Esophagus squamous epithelium (tissue), 5 donors: ENCODE measurements around the gene HNRNPAB. TPM values are rescaled to one million over a fixed set of nuclear protein-coding genes. Genes with fewer than 3 reads are reported as not detected.

Experiments
- DNase-seq: peaks from one replicate; lab custom pipeline; 2025; lab: John Stamatoyannopoulos, UW
- H3K27ac ChIP-seq, 4 donors: fragments of 200-600 bp; sonication (generic); one replicate each; pipeline ENCODE4 v1.5.1; 2016 to 2019; ENCODE audit warnings: mild to moderate bottlenecking in 1 of 4
- H3K27me3 ChIP-seq, 4 donors: fragments of 200-600 bp; sonication (generic); 1 replicate in 3 of 4; 2 replicates in 1 of 4; pipeline versions ENCODE4 v1.5.1 to v1.6.0; 2017 to 2021; ENCODE audit warnings: antibody characterized with exemption in 1 of 4
- H3K36me3 ChIP-seq, 3 donors: fragments of 200-600 bp; sonication (generic); one replicate each; pipeline ENCODE4 v1.5.1; 2016 to 2019
- H3K4me1 ChIP-seq, 3 donors: fragments of 200-600 bp; sonication (generic); one replicate each; pipeline ENCODE4 v1.5.1; 2017 to 2019
- H3K4me3 ChIP-seq, 4 donors: fragments of 200-600 bp; sonication (generic); 1 replicate in 3 of 4; 2 replicates in 1 of 4; pipeline ENCODE4 v1.5.1; 2016 to 2019; ENCODE audit warnings: mild to moderate bottlenecking in 2 of 4, moderate library complexity in 1 of 4
- H3K9me3 ChIP-seq, 3 donors: fragments of 200-600 bp; sonication (generic); one replicate each; pipeline ENCODE4 v1.5.1; 2016 to 2019
- POLR2A ChIP-seq, 4 donors: fragments of 450-650 bp; IDR thresholded peaks; one replicate each; pipeline ENCODE4 v1.6.1; 2017; ENCODE audit warnings: antibody characterized with exemption in 4 of 4, mild to moderate bottlenecking in 4 of 4, moderate library complexity in 3 of 4
- WGBS, 2 donors: methylation state at CpG; one replicate each; pipeline ENCODE4 v1.1.5; 2018; 5-methylcytosine and 5-hydroxymethylcytosine counted together
- intact Hi-C: fragments of 100-400 bp; cut with DNase I; formaldehyde crosslinking; loops from one replicate; pipeline ENCODE4 v1.15.0; 2022
- total RNA-seq, 4 donors: library from RNA; depleted of rRNA; stranded (reverse); fragments of >200 nt; gene quantifications; one replicate each; pipeline ENCODE4 v1.1.0, GENCODE V29; 2016
- TF ChIP-seq, protein P1 (sequence below), 6 experiments: fragments of 450-650 bp in 4 of 6; fragments of 200-600 bp in 2 of 6; sonication (generic) in 2 of 6; IDR thresholded peaks; one replicate each; pipeline ENCODE4 v1.5.1; 2016 to 2019; ENCODE audit warnings: antibody characterized with exemption in 6 of 6, mild to moderate bottlenecking in 4 of 6, moderate library complexity in 4 of 6
- donor health status: DM: yes; HTN: yes; CAD: no.

The HNRNPAB gene
- total RNA-seq, 4 donors from 2014 or later = 123 to 150 (median 135) TPM

DNA sequence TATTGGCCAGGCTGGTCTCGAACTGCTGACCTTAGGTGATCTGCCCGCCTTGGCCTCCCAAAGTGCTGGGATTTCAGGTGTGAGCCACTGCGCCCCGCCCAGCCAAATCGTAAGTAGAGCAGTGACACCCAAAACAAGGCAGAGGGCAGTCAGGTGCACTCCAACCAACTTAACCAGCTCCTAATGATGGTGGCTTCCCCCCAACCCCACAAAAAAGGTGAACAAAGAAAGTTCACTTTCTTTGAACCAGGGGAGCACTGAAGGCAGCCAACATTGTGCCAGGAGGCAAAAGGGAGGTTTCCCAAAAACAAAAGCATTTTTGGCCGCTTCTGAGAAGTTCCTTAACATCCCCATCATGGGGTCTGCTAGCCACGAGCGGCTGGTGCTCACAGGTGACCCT lies 26.8 kb upstream of the HNRNPAB start:
- Histone ChIP-seq H3K9me3 (peaks cover 0 to 5% (median 0%) of the 10 kb centered on the region in 3 donors), H3K27ac (no peak overlapping the region), H3K27me3 (peaks cover 0 to 13% (median 0%) of the 10 kb centered on the region in 4 donors), H3K4me1 (no peaks in the 10 kb centered on the region), H3K4me3 (no peak overlapping the region), H3K36me3 (no peaks in the 10 kb centered on the region)
- 72 to 88% methylated on average over 2 to 6 of the region's 8 CpGs for WGBS, 2 donors
- DNase-seq = no peak
- intact Hi-C loops = no loop called here
- TF ChIP-seq, protein P1, sequence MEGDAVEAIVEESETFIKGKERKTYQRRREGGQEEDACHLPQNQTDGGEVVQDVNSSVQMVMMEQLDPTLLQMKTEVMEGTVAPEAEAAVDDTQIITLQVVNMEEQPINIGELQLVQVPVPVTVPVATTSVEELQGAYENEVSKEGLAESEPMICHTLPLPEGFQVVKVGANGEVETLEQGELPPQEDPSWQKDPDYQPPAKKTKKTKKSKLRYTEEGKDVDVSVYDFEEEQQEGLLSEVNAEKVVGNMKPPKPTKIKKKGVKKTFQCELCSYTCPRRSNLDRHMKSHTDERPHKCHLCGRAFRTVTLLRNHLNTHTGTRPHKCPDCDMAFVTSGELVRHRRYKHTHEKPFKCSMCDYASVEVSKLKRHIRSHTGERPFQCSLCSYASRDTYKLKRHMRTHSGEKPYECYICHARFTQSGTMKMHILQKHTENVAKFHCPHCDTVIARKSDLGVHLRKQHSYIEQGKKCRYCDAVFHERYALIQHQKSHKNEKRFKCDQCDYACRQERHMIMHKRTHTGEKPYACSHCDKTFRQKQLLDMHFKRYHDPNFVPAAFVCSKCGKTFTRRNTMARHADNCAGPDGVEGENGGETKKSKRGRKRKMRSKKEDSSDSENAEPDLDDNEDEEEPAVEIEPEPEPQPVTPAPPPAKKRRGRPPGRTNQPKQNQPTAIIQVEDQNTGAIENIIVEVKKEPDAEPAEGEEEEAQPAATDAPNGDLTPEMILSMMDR (IDR thresholded peaks at IDR 0.05) = no peak
- TF ChIP-seq POLR2A (IDR thresholded peaks at IDR 0.05) = no peak

DNA sequence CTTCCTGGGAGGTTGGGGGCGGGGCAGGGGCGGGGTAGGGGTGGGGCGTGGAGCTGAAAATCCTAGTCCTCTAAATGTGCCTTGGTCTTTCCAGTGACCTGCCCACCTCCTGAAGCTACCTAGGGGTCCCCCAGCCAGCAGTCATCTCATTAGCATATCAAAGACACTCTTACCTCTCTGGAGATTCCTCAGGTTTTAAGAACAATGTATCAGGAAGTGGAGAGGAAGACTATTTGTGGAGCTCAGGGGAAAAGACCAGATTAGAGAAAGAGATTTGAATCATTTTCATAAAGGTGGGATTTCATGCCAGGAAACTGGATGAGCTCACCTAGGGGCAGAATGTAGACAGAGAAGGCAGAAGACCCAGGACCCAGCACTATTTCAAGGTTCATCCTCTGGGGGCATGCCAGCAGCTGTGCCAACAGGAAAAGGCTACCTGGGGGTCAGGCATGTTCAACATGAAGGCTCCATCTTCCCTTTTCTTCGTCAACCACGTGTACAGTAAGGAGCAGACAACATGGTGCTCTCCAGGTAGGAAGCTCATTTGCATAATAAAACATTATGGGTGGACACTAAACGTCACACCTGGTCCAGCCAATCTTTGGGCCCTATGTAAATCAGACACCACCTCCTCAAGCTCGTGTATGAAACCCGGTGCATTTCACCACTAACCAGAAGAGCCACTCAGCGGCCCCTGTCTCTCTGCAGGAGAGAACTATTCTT lies 24.0 kb upstream of the HNRNPAB start:
- Histone ChIP-seq H3K9me3 (peaks cover 0 to 5% (median 0%) of the 10 kb centered on the region in 3 donors), H3K4me3 (no peak overlapping the region), H3K27me3 (peaks cover 0 to 13% (median 0%) of the 10 kb centered on the region in 4 donors), H3K27ac (no peak overlapping the region), H3K4me1 (no peaks in the 10 kb centered on the region), H3K36me3 (no peaks in the 10 kb centered on the region)
- intact Hi-C loops = no loop called here
- no peak for TF ChIP-seq POLR2A (IDR thresholded peaks at IDR 0.05)
- TF ChIP-seq, protein P1 (IDR thresholded peaks at IDR 0.05) = no peak
- WGBS, 2 donors = 30 to 39% methylated on average over 6 to 7 of the region's 9 CpGs
- DNase-seq = no peak

DNA sequence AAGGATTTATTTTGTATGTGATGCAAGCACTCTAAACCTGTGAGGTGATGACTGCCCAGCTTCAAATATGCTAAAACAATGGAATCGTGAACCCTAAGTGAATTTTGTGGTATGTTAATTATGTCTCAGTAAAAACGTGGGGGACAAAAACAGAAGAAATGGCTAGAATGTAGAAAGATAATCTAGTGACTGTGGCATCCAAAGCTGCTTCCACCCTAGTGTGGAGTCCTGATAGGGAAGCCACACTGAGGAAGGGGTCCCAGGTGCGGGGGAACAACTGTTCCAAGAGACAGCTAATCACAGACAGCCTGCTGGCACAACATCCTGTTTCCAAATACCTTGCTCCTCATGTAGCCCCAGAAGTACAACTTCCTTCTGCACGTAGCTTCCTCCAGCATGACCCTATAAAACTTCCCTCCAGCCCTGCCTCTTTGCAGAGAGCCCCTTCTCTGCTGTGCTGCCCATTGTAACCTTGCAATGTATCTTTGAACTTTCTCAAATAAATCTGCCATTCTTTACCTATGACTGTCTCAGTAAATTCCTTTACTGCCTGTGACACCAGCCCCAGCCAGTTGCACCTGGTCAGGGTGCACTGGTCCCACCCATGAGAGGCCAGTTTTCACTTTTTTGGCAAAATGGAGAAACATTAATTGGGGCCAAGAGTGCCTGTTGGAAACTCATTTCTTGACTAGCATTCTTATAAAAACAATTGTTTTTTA lies 22.0 kb upstream of the HNRNPAB start:
- Histone ChIP-seq H3K9me3 (peaks cover 0 to 5% (median 0%) of the 10 kb centered on the region in 3 donors), H3K27ac (no peak overlapping the region), H3K36me3 (no peaks in the 10 kb centered on the region), H3K4me1 (peaks cover 0 to 9% (median 0%) of the 10 kb centered on the region in 3 donors), H3K4me3 (no peak overlapping the region), H3K27me3 (peaks cover 0 to 13% (median 0%) of the 10 kb centered on the region in 4 donors)
- intact Hi-C loops = no loop called here
- no peak for TF ChIP-seq POLR2A (IDR thresholded peaks at IDR 0.05)
- TF ChIP-seq, protein P1 (IDR thresholded peaks at IDR 0.05) = no peak
- WGBS, 2 donors = 34 to 46% methylated on average over 4 of the region's 4 CpGs
- no peak for DNase-seq

DNA sequence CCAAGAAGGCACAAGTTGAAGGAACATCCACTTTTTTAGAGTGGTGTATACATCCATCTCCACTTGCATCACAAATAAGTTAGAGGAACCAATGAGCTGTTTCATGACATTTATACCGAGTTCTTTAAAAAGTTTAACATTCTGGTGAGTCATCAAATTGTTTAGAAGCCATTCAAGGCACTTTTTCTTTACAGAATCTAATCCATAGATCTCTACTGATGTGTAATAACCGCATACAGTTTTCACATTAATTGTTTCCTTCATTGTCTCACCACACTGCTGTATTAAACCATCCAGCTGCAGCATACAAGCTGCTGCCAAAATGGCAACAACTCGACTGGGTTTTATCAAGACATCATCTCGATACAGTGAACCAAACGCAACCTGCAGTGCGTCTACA lies 17.9 kb upstream of the HNRNPAB start:
- Histone ChIP-seq H3K36me3 (no peaks in the 10 kb centered on the region), H3K27ac (no peak overlapping the region), H3K9me3 (no peaks in the 10 kb centered on the region), H3K4me3 (no peak overlapping the region), H3K4me1 (peaks cover 0 to 9% (median 0%) of the 10 kb centered on the region in 3 donors), H3K27me3 (no peaks in the 10 kb centered on the region)
- no peak for DNase-seq
- intact Hi-C loops = no loop called here
- 20 to 24% methylated on average over 6 of the region's 6 CpGs for WGBS, 2 donors
- TF ChIP-seq, protein P1 (IDR thresholded peaks at IDR 0.05) = no peak
- no peak for TF ChIP-seq POLR2A (IDR thresholded peaks at IDR 0.05)

DNA sequence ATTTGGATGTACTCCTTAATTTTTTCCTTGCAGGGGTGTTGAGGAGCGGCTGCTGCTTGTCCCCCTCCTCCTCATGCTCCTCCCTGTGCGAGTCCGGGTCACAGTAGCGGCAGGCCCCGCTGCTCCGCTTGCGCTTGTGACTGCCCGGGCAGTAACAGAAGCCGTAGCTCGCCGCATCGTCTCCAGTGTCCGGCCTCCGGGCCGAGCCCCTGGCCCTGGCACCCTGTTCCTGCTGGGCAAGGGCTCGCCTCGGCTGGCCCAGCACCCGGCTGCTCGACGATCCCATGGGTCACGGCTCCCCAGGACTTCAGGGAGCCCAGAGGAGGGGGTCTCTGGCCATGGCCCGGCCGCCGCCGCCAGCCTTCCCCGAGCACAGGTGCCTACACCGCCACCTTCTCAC lies 17.3 kb upstream of the HNRNPAB start, which contains the start of gene GMCL2:
Gene GMCL2, minus strand, starts transcription at position 358 of the 400 bp plus-strand sequence. Its CDS starts 72 bp downstream, at position 286.
- TF ChIP-seq POLR2A (IDR thresholded peaks at IDR 0.05) = no peak
- TF ChIP-seq, protein P1 (IDR thresholded peaks at IDR 0.05) = no peak
- intact Hi-C loops = no loop called here
- H3K27me3 ChIP-seq = no peaks in the 10 kb centered on the region
- DNase-seq = no peak
- H3K4me3 ChIP-seq = no peak within 1 kb of the TSS
- 89 to 95% methylated on average over 4 to 13 of the region's 27 CpGs for WGBS, 2 donors
- no peaks in the 10 kb centered on the region for H3K36me3 ChIP-seq
- no peaks in the 10 kb centered on the region for H3K9me3 ChIP-seq
- H3K4me1 ChIP-seq = peaks cover 0 to 13% (median 0%) of the 10 kb centered on the region in 3 donors
- no peak within 1 kb of the TSS for H3K27ac ChIP-seq
